GM19240 (cell line): ENCODE results near the gene GARNL3.
A peak's percentile ranks its signal among the peaks of the same experiment; 100 is the strongest.

Experiments
- DNase-seq: peaks from one replicate; pipeline ENCODE4 v3.0.0; 2011; ENCODE audit warnings: low spot score; ENCODE audit not compliant: insufficient read length

Gene GARNL3

DNA sequence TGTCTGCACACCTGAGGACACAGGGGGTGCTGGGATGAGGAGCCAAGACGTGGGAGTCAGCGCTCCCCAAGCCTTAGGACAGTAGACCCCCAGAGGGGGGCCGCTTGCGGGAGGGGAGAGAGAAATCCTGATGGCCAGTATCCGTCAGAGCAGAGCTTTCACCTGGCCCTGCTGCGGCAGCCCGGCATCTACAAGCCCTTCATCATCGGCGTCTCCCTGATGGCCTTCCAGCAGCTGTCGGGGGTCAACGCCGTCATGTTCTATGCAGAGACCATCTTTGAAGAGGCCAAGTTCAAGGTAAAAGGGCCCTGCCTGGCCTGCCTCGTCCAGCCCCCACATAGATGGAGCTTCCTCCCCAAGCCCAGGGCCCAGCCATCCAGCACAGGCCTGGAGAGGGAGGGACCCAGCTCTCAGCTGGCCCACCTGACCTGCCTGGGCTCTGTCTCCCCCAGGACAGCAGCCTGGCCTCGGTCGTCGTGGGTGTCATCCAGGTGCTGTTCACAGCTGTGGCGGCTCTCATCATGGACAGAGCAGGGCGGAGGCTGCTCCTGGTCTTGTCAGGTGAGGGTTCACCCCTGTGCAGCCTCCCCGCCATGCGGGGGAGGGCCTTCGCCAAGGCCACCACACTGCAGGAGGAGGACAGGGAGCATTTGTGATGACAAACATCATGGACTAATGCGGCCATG lies 139.1 kb downstream of the GARNL3 start:
- DNase-seq: no peak

DNA sequence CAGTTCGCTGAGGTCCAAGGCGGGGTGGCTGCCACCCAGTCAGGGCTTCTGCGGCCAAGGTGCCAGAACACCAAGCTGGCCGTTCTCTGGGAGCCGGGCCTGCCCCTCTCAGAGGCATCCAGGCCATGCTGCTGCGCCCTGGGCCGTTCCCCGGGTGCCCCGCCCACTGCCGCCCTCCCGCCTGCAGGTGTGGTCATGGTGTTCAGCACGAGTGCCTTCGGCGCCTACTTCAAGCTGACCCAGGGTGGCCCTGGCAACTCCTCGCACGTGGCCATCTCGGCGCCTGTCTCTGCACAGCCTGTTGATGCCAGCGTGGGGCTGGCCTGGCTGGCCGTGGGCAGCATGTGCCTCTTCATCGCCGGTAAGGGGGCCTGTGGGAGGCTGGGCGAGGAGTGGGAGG lies 140.1 kb downstream of the GARNL3 start:
- DNase-seq: no peak

DNA sequence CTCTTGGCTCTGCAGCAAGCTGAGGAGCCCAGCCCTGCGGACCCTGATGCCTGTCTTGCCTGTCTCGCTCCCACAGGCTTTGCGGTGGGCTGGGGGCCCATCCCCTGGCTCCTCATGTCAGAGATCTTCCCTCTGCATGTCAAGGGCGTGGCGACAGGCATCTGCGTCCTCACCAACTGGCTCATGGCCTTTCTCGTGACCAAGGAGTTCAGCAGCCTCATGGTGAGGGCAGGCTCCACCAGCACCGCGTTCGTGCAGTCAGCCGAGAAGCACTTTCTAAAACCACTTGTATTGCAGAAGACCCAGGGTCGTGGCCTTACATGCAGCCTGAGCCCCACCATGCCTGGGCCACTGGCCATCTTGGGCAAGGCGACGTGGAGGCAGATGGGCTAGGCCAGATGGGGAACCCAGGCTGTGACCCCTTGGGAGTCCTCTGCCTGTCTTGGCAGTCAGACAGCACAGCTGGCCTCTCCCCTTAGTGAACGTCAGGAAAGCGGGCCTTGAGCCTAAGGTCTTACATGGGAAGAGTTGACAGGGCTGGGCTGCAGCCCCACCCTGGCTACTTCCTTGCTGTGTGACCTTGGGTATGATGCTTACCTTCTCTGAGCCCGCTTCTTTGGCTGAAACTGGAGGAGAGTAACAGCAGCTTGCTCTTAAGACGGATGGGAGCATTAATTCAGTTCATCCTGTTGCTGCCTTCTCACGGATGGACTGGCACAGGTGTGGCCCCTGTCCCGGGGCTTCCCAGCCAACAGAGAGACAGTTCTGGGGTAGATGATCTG lies 141.0 kb downstream of the GARNL3 start:
- DNase-seq: no peak

DNA sequence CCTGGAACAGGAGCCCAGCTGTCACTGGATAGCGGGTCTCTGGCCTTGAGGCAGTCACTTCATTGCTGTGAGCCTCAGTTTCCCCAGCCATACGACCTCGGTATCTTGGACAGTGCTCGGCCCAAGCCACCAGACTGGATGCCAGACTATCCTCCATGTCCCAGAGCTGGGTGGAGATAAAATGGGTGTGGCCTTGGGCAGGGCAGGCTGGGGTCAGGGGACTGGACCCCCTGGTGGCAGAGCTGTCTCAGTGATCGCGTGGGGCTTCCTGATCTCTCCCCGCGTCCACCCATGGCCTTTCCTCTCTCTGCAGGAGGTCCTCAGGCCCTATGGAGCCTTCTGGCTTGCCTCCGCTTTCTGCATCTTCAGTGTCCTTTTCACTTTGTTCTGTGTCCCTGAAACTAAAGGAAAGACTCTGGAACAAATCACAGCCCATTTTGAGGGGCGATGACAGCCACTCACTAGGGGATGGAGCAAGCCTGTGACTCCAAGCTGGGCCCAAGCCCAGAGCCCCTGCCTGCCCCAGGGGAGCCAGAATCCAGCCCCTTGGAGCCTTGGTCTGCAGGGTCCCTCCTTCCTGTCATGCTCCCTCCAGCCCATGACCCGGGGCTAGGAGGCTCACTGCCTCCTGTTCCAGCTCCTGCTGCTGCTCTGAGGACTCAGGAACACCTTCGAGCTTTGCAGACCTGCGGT lies 142.4 kb downstream of the GARNL3 start:
- no peak for DNase-seq

DNA sequence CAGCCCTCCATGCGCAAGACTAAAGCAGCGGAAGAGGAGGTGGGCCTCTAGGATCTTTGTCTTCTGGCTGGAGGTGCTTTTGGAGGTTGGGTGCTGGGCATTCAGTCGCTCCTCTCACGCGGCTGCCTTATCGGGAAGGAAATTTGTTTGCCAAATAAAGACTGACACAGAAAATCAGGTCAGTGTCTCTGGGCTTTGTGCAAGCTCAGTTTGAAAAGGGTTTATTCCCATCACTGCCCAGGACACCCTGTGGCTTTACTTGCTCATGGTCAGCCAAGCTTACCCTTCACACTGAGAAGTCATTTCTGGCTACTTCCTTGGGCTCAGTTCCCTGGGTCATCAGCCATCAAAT lies 142.9 kb downstream of the GARNL3 start:
- no peak for DNase-seq

DNA sequence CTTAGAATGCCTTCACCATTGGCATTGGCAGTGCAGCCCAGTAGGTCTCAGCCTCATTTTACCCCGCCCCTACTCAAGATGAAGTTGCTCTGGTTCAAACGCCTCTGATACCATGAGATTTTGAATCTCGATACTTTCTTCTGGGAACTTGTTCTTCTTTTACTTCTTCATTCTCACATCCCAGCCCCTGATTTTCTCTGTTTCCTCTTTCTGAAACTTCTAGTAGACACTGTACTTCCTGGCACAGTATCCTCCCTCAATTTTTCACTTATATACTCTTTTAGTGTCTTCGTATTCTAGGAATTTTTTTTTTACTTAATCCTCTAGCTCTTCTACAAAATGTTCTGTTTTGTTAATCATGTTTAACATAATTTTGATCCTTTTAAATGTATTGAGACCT lies 146.5 kb downstream of the GARNL3 start:
- DNase-seq: no peak

DNA sequence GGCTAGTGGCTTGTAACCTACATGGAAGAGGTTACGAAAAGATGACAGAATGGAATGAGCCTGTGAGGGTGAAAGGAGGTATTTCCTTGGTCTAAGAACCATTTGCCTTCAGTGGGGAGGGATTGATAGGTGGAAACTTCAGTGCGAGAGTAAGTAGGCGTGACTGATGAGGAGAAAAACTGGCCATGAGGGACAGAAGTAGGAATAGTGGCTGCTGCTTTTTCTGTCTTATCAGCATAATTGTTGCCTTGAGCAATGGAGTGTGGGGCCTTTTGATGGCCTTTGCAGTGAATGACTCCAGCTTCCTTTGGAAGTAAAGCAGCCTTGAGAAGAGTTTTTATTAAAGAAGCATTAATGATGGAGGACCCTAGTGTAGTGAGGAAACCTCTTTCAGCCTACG lies 150.6 kb downstream of the GARNL3 start:
- no peak for DNase-seq

DNA sequence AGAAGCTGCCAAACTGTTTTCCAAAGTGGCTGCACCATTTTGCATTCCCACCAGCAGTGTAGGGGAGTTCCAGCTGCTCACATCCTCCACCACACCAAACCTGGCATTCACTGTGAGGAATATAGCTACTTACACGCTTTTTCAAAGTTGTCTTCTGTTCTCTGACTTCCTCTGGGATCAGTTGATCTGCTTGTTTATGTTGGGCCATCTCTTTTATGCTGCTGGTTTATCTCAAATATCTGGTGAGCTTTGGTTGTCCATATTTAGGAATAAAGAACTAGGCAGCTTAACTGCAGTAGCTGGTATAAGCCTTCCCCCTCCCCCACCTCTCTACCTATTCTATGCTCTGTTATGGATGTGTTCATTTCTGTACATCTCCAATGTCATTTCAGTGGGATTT lies 151.1 kb downstream of the GARNL3 start:
- DNase-seq: no peak

DNA sequence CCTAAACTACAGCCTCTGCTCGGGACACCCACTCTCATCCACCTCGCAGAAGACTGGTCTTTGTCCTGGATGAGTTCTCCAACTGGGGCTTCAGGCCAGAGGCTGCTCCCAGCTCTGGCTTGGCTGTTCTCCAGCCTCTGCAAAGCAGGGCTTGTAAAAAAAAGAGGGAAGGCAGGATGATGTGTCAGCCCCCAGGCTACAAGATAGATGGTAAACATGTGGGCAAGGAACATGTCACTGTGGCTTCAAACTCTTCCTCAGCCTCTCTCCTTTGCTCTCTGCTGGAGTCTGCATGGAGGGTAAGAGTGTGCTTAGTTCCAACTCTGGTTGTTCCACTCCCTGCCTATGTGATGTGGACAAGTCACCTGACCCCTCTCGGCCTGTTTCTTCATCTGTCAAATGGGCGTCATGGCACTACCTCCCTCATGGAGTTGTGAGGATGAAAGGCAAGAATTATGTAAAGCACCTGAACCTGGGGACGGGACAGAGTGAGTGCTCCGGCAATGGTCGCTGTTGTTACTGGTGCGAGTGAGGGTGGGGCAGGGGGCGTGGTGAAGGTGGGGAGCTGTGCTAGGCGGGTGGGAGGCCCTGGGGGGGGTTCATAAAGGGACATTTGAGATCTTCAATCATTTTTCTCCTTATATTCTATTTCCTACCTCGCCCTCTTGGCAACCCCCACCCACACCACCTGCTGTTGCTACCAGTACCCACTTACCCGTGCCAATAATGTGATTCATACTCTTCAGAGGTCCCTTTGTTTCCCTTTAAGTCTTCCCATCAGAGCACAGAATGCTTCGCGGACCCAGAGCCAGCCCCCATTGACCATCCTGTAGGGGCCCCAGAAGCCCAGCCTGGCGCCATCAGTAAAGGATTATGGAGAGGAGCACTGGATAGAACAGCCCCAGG lies 152.8 kb downstream of the GARNL3 start:
- no peak for DNase-seq

DNA sequence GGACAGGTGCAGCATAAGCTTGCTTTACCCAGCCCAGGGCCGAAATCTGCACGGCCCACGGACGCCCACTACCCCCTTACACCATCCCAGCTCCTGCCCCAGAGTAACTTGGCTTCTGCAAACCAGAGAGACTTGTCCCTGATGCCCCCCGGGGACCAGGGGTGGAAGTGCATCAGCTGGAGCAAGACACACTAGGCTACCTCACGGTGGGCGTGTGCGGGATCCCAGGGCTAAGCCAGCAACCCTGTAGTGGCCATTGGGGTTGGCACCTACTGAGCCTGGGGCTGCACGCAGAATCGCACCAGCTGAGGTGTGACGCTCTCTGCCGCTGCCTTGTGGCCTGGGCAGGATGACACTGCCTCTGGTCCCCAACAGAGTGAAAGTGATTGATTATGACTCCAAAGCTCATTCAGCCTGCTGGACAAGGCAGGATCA lies 153.5 kb downstream of the GARNL3 start:
- DNase-seq: no peak

DNA sequence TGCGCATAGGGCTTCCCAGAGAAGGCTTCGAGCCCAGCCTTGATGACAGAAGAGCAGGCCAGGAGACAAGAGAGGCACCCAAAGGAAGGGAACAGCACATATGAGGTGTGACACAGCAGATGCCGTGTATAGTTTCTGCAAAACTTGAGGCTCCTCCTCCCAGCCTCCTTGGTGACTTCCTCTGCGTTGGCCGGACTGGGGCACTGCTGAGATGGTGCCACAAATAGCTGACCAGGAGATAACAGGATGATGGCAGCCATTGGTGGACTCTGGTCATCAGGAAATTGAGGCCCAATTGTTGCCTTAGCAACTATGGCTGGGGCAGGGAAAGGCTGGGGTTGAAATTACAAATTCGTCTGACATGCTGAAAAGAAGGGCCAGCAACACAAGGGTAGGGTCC lies 154.8 kb downstream of the GARNL3 start:
- no peak for DNase-seq

DNA sequence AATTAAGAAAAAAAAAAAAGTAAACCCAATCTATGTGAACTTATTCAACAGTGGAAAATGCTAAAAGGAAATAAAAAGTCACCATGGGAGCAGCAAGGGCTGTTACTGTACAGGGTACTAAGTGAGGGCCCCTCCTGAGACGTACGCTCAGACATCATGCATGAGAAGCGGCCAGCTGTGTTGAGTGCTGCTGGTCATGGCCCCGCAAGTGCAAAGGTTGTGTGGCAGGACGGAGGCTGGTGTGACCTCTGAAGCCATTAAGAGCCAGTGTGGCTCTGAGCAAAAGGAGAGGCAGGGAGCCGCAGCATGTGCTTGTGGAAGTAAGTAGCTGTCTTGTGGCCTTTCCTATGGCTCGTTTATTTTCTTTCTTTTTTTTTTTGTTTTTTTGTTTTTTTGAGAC lies 156.5 kb downstream of the GARNL3 start:
- DNase-seq: no peak

DNA sequence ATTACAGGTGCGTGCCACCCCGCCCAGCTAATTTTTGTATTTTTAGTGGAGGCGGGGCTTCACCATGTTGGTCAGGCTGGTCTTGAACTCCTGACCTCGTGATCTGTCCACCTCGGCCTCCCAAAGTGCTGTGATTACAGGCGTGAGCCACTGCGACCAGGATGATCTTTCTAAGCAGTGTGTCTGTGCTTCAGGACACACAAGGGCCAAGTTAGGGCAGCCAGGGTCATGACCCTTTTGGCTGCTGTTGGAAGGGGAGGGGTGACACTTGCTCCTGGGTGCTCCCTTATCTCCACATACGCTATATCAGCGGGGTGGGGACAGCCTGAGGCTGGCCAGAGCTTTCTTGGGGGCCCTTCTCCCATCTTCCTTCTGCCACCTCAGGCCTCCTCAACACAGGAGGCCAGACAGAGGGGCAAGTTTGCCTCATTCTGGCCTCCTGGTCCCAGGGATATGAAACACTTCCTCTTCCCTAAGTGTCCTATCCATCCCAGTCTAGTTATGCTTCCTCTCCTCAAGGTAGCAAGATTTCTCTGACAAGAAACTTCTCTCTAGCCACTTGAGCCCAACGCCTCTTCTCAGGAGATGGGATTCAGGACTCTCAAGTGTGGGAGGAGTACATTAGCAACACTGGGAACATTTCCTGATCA lies 157.7 kb downstream of the GARNL3 start:
- DNase-seq: no peak

DNA sequence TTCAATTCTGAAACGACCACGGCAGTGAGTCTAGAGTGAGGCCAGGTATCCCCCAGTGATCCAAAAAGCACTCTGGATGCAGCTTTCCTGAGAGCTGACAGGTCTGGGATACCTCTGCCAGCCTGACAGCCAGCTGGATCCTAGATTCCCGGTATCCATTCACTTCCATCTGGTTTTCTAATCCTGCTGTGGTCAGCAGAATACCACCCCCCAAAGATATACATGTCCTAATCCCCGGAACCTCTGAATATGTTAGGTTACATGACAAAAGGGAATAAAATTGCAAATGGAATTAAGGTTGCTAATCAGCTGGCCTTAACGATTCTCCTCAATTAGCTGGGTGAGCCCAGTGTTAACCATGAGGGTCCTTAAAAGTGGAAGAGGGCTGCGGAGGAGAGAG lies 158.2 kb downstream of the GARNL3 start:
- DNase-seq: no peak

DNA sequence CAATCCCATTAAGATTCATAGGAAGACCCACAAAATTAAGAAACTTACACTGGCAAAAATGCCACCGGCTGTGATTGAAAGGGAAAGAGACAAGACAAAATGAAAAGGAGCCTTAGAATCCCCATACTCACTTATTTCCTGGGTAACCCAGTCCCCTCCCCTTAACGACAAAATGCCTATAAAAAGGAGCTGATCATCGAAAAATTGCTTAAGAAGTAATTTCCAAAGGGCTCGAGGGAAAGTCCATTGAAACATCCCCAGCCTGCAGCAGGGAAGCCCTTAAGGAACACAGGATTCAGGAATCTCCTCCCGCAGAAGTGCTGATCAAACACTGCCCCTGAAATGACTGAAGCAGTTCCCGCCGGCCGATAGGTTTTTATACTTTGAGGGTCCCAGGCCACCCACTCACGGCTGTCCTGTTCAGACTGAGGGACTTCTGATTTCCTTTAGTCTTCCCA lies 158.9 kb downstream of the GARNL3 start:
- DNase-seq: no peak

DNA sequence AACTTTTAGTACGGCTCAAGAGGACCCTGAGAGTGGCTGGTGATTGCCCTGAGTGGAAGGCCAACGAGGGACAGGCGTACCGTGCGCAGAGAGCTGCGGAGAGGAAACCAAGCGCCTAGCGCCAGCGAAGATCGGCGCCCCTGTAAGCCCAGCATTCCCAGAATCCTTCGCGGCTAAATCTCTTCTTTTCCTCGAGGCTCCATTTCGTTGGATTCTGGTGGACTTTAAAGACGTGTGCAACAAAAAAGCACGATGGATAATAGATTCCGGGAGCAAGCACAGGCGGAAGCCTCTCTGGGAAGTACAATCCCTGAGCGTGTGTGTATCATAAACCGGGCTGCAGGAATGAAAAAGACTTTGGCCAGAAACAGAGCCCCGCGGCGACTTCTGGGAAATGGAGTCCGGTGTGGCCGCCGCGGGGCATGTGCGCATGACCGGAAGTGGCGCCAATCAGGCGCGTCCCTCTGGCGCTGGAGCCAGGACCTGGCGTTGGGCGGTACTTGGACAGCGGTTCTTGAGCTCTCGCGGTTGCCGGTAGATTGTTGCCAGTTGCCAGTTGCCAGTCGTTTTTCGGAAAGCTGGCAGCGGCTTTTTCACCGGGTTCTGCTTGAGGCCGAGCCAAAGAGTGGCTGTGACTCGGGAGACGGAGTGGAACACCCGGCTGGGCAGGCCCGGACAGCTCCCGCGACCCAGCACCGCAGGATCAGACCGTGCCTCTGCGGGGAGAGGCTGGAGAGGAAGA lies 159.5 kb downstream of the GARNL3 start, which contains the start of gene ZNF79:
TSS of gene ZNF79 (plus strand) at position 449 of the 742 bp plus-strand sequence. CDS start 406 bp downstream, outside the sequence.
- DNase-seq: peak; percentile 94

DNA sequence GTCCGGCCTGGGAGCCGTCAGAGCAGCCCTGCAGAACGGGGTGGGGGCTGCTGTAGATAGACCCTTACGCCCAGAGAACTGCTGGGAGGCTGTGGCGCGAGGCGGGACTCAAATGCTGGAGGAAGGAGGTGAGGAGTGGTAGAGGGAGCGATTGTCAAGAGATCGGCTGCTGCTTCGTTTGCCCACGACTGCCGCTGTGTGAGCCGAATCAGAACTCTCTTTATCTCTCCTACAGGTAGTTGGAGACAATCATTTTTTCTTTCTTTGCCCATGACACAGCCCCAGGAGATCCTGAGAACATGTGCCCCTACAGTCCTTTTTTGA lies 160.1 kb downstream of the GARNL3 start:
- peak; percentile 25 for DNase-seq

DNA sequence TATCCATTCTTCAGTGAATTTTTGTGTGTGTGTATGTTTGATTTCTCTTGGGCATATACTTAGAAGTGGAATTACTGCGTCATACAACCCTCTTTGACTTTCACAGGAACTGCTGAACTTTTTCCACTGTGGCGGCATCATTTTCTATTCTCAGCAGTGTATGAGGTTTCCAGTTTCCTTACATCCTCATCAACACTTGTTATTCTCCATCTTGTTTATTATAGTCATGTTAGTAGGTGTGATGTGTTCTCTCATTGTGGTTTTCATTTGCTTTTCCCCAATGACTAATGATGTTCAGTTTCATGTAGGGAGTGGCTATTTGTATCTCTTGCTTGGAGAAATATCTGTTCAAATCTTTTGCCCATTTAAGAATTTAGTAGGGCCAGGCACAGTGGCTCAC lies 162.2 kb downstream of the GARNL3 start:
- DNase-seq: no peak

DNA sequence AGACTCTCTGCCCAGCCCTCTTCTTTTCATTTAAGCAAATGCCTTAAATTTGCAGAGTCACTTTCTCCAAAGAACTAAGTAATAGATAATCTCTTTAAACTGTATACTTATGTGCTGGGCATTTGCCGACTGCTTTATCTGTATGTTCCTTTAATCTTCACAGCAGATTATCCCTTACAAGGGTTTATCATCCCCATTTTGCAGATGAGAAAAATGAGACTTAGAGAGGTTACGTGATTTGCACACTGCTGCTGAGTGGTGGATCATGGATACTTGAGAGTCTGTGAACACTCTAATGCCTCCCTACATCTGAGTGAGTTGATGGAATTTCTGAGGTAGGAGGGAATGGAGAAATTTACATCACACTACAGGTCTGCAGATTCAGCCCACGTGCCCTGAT lies 163.8 kb downstream of the GARNL3 start:
- DNase-seq: no peak

DNA sequence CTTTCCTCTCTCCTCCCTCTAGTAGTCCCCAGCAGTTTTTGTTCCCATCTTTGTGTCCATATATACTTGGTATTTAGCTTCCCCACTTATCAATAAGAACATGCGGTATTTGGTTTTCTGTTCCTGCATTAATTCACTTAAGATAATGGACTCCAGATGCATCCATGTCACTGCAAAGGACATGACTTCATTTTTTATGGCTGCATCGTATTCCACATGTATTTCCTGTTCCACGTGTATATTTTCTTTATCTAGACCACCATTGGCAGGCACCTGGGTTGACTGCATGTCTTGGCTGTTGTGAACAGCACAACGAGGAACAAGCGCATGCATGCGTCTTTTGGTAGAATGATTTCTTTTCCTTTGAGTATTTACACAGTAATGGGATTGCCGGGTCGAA lies 165.8 kb downstream of the GARNL3 start:
- DNase-seq: no peak
